Activated naive CD4-positive, alpha-beta T cell treated with anti-CD3 and anti-CD28 coated beads, Interleukin-2, amount 10 ng/mL, durations not matched to agents 7 days and 5 days (primary cell): ENCODE data around the gene OR8G1.

Experiments
- CTCF ChIA-PET: fragments of 350-600 bp; sonication (Branson Sonifier 250); formaldehyde crosslinking; loops from one replicate; lab custom pipeline; 2021; ENCODE audit warnings: antibody characterized with exemption; lab: Charles Lee
- DNase-seq: peaks from one replicate; pipeline ENCODE4 v3.0.0-alpha.2; 2020
- H3K27ac Mint-ChIP-seq: one replicate; pipeline ENCODE4 v1.8.0; 2021; ENCODE audit warnings: mild to moderate bottlenecking, moderate library complexity, mixed read lengths
- H3K27me3 Mint-ChIP-seq: one replicate; pipeline ENCODE4 v1.8.0; 2021; ENCODE audit warnings: mild to moderate bottlenecking, mixed read lengths
- H3K36me3 Mint-ChIP-seq: one replicate; pipeline ENCODE4 v1.8.0; 2021; ENCODE audit warnings: mixed read lengths
- H3K4me1 Mint-ChIP-seq: one replicate; pipeline ENCODE4 v1.8.0; 2021; ENCODE audit warnings: mixed read lengths
- H3K4me3 Mint-ChIP-seq: one replicate; pipeline ENCODE4 v1.8.0; 2021; ENCODE audit warnings: mild to moderate bottlenecking, moderate library complexity, mixed read lengths
- H3K9me3 Mint-ChIP-seq: one replicate; pipeline ENCODE4 v1.8.0; 2021; ENCODE audit warnings: mixed read lengths

The OR8G1 gene

GRCh38 chr11:124240621-124241397 lies at the start of gene OR8G1:
TSS of gene OR8G1 (plus strand) at chr11:124241095. CDS start at chr11:124249676, 8,581 bp downstream.
- no peak for DNase-seq
- H3K27ac Mint-ChIP-seq: no peak within 1 kb of the TSS
- H3K4me3 Mint-ChIP-seq: no peak within 1 kb of the TSS
- H3K4me1 Mint-ChIP-seq: no peaks in the 10 kb centered on the region
- CTCF ChIA-PET: interaction anchor here (1.4 kb wide), 1 partner anchor 12 kb away, joined by 4 read pairs; no protein-coding TSS in a partner anchor
- H3K9me3 Mint-ChIP-seq: no peaks in the 10 kb centered on the region
- no peaks in the 10 kb centered on the region for H3K27me3 Mint-ChIP-seq
- H3K36me3 Mint-ChIP-seq: no peaks in the 10 kb centered on the region

- H3K27ac Mint-ChIP-seq: no peak overlapping the region
- H3K27me3 Mint-ChIP-seq: no peaks in the 10 kb centered on the region
- no peaks in the 10 kb centered on the region for H3K36me3 Mint-ChIP-seq
- no peak overlapping the region for H3K4me3 Mint-ChIP-seq
- H3K9me3 Mint-ChIP-seq: no peaks in the 10 kb centered on the region
- DNase-seq: no peak
- CTCF ChIA-PET: interaction anchor here (1.2 to 3.8 kb wide), 8 partner anchors 16 to 129 kb away, joined by 3 to 40 read pairs (median 4); no protein-coding TSS in a partner anchor
- H3K4me1 Mint-ChIP-seq: no peaks in the 10 kb centered on the region
Observed at GRCh38 chr11:124193221-124194010, 47.5 kb upstream of the OR8G1 start.

- H3K27me3 Mint-ChIP-seq: no peaks in the 10 kb centered on the region
- H3K9me3 Mint-ChIP-seq: no peaks in the 10 kb centered on the region
- no peaks in the 10 kb centered on the region for H3K4me1 Mint-ChIP-seq
- H3K27ac Mint-ChIP-seq: no peak overlapping the region
- H3K4me3 Mint-ChIP-seq: no peak overlapping the region
- H3K36me3 Mint-ChIP-seq: no peaks in the 10 kb centered on the region
- CTCF ChIA-PET: interaction anchor here (0.6 to 3.8 kb wide), 17 partner anchors 13 to 130 kb away, joined by 3 to 40 read pairs (median 4); partner anchors contain the start of gene VWA5A
- DNase-seq: no peak
Observed at GRCh38 chr11:124194293-124195188, 46.4 kb upstream of the OR8G1 start.

- no peak overlapping the region for H3K27ac Mint-ChIP-seq
- H3K4me1 Mint-ChIP-seq: no peaks in the 10 kb centered on the region
- H3K36me3 Mint-ChIP-seq: no peaks in the 10 kb centered on the region
- H3K4me3 Mint-ChIP-seq: no peak overlapping the region
- H3K9me3 Mint-ChIP-seq: no peaks in the 10 kb centered on the region
- no peaks in the 10 kb centered on the region for H3K27me3 Mint-ChIP-seq
- CTCF ChIA-PET: interaction anchor here (0.6 to 3.8 kb wide), 13 partner anchors 12 to 131 kb away, joined by 3 to 40 read pairs (median 4); partner anchors contain the start of gene VWA5A
- peak; percentile 62 for DNase-seq
Observed at GRCh38 chr11:124195189-124195734, 45.6 kb upstream of the OR8G1 start.

GRCh38 chr11:124197999-124198398 lies 42.9 kb upstream of the OR8G1 start:
- Mint-ChIP-seq H3K4me1 (no peaks in the 10 kb centered on the region), H3K27ac (no peak overlapping the region), H3K27me3 (no peaks in the 10 kb centered on the region), H3K9me3 (no peaks in the 10 kb centered on the region), H3K36me3 (no peaks in the 10 kb centered on the region), H3K4me3 (no peak overlapping the region)
- DNase-seq: no peak
- CTCF ChIA-PET: interaction anchor here (1.0 to 3.3 kb wide), 3 partner anchors 11 to 129 kb away, joined by 4 to 16 read pairs (median 6); no protein-coding TSS in a partner anchor

- Mint-ChIP-seq H3K4me3 (no peak overlapping the region), H3K9me3 (no peaks in the 10 kb centered on the region), H3K27me3 (no peaks in the 10 kb centered on the region), H3K27ac (no peak overlapping the region), H3K36me3 (no peaks in the 10 kb centered on the region), H3K4me1 (no peaks in the 10 kb centered on the region)
- CTCF ChIA-PET: interaction anchor here (1.6 to 3.3 kb wide), 2 partner anchors 127 to 130 kb away, joined by 4 to 16 read pairs; no protein-coding TSS in a partner anchor
- DNase-seq: no peak
Observed at GRCh38 chr11:124198897-124199296, 42.0 kb upstream of the OR8G1 start.

GRCh38 chr11:124199702-124200101 lies 41.2 kb upstream of the OR8G1 start:
- no peak for DNase-seq
- Mint-ChIP-seq H3K27ac (no peak overlapping the region), H3K4me1 (no peaks in the 10 kb centered on the region), H3K27me3 (no peaks in the 10 kb centered on the region), H3K4me3 (no peak overlapping the region), H3K9me3 (no peaks in the 10 kb centered on the region), H3K36me3 (no peaks in the 10 kb centered on the region)
- CTCF ChIA-PET: no interaction called here

- H3K36me3 Mint-ChIP-seq: no peaks in the 10 kb centered on the region
- CTCF ChIA-PET: no interaction called here
- no peak for DNase-seq
- H3K9me3 Mint-ChIP-seq: no peaks in the 10 kb centered on the region
- no peak overlapping the region for H3K27ac Mint-ChIP-seq
- H3K27me3 Mint-ChIP-seq: no peaks in the 10 kb centered on the region
- H3K4me3 Mint-ChIP-seq: no peak overlapping the region
- no peaks in the 10 kb centered on the region for H3K4me1 Mint-ChIP-seq
Observed at GRCh38 chr11:124200671-124201070, 40.2 kb upstream of the OR8G1 start.

- Mint-ChIP-seq H3K36me3 (no peaks in the 10 kb centered on the region), H3K4me1 (no peaks in the 10 kb centered on the region), H3K9me3 (no peaks in the 10 kb centered on the region), H3K27ac (no peak overlapping the region), H3K4me3 (no peak overlapping the region), H3K27me3 (no peaks in the 10 kb centered on the region)
- CTCF ChIA-PET: no interaction called here
- no peak for DNase-seq
Observed at GRCh38 chr11:124202951-124203350, 37.9 kb upstream of the OR8G1 start.

- DNase-seq: no peak
- CTCF ChIA-PET: no interaction called here
- H3K4me1 Mint-ChIP-seq: no peaks in the 10 kb centered on the region
- no peaks in the 10 kb centered on the region for H3K9me3 Mint-ChIP-seq
- no peak overlapping the region for H3K4me3 Mint-ChIP-seq
- no peaks in the 10 kb centered on the region for H3K36me3 Mint-ChIP-seq
- H3K27me3 Mint-ChIP-seq: no peaks in the 10 kb centered on the region
- no peak overlapping the region for H3K27ac Mint-ChIP-seq
Observed at GRCh38 chr11:124204008-124204407, 36.9 kb upstream of the OR8G1 start.

GRCh38 chr11:124207102-124207792 lies 33.6 kb upstream of the OR8G1 start:
- H3K36me3 Mint-ChIP-seq: no peaks in the 10 kb centered on the region
- CTCF ChIA-PET: interaction anchor here (1.4 kb wide), 1 partner anchor 13 kb away, joined by 5 read pairs; no protein-coding TSS in a partner anchor
- no peaks in the 10 kb centered on the region for H3K9me3 Mint-ChIP-seq
- H3K27ac Mint-ChIP-seq: no peak overlapping the region
- no peaks in the 10 kb centered on the region for H3K27me3 Mint-ChIP-seq
- H3K4me1 Mint-ChIP-seq: no peaks in the 10 kb centered on the region
- no peak overlapping the region for H3K4me3 Mint-ChIP-seq
- DNase-seq: no peak

- Mint-ChIP-seq H3K4me3 (no peak overlapping the region), H3K27me3 (no peaks in the 10 kb centered on the region), H3K4me1 (no peaks in the 10 kb centered on the region), H3K27ac (no peak overlapping the region), H3K9me3 (no peaks in the 10 kb centered on the region), H3K36me3 (no peaks in the 10 kb centered on the region)
- CTCF ChIA-PET: interaction anchor here (1.4 kb wide), 1 partner anchor 16 kb away, joined by 3 read pairs; no protein-coding TSS in a partner anchor
- no peak for DNase-seq
Observed at GRCh38 chr11:124209824-124210357, 31.0 kb upstream of the OR8G1 start.
